Prostate gland (tissue), 2 donors: ENCODE measurements around the gene CNPY3. TPM values are rescaled to one million over a fixed set of nuclear protein-coding genes. Genes with fewer than 3 reads are reported as not detected.

ENCODE experiments used
- DNase-seq: peaks from one replicate; pipeline ENCODE4 v3.0.0-alpha.2; 2019; ENCODE audit warnings: low spot score
- H3K27ac ChIP-seq, 2 donors: fragments of 200-600 bp; sonication (generic); 2 replicates each; pipeline ENCODE4 v1.5.1; 2017 to 2019
- H3K27me3 ChIP-seq: fragments of 200-600 bp; sonication (generic); replicated peaks from 2 replicates; pipeline ENCODE4 v1.5.1; 2019; ENCODE audit not compliant: insufficient read depth
- H3K36me3 ChIP-seq, 2 donors: fragments of 200-600 bp; sonication (generic); 1 replicate in 1 of 2; 2 replicates in 1 of 2; pipeline versions ENCODE4 v1.5.1 to v1.8.1; 2017 to 2019
- H3K4me1 ChIP-seq: fragments of 200-600 bp; sonication (generic); replicated peaks from 2 replicates; pipeline ENCODE4 v1.5.1; 2019
- H3K4me3 ChIP-seq, 2 donors: fragments of 200-600 bp; sonication (generic); 2 replicates each; pipeline ENCODE4 v1.5.1; 2017 to 2019
- H3K9me3 ChIP-seq: fragments of 200-600 bp; sonication (generic); 2 replicates; pipeline ENCODE4 v1.5.1; 2017
- POLR2A ChIP-seq: fragments of 450-650 bp; IDR thresholded peaks from one replicate; pipeline ENCODE4 v1.6.1; 2016; ENCODE audit warnings: antibody characterized with exemption, mild to moderate bottlenecking
- POLR2AphosphoS5 ChIP-seq: sonication (generic); formaldehyde crosslinking; IDR thresholded peaks from one replicate; pipeline ENCODE4 v1.6.1; 2017; ENCODE audit warnings: antibody characterized with exemption
- WGBS: methylation state at CpG from one replicate; pipeline ENCODE4 v1.1.5; 2018; 5-methylcytosine and 5-hydroxymethylcytosine counted together
- intact Hi-C: fragments of 100-400 bp; cut with DNase I; formaldehyde crosslinking; loops from one replicate; pipeline ENCODE4 v1.14.2; 2022
- total RNA-seq, 2 donors: library from RNA; depleted of rRNA; stranded (reverse); fragments of >200 nt; gene quantifications; one replicate each; pipeline ENCODE4 v1.1.0, GENCODE V29; 2016
- TF ChIP-seq, protein P1 (sequence below), 4 experiments: fragments of 200-600 bp in 2 of 4; fragments of 450-650 bp in 2 of 4; sonication (generic) in 2 of 4; IDR thresholded peaks; 1 replicate in 3 of 4; 2 replicates in 1 of 4; pipeline ENCODE4 v1.5.1; 2016 to 2019; ENCODE audit warnings: antibody characterized with exemption in 4 of 4, mild to moderate bottlenecking in 2 of 4, moderate library complexity in 2 of 4

The CNPY3 gene
- total RNA-seq, 2 donors from 2014 or later: 52.3 to 68.5 TPM

GRCh38 chr6:42921801-42922200, 7.5 kb upstream of the CNPY3 start:
- Histone ChIP-seq H3K4me1 (no peaks in the 10 kb centered on the region), H3K36me3 (no peaks in the 10 kb centered on the region), H3K27me3 (no peaks in the 10 kb centered on the region), H3K27ac (no peak overlapping the region), H3K4me3 (no peak overlapping the region), H3K9me3 (no peaks in the 10 kb centered on the region)
- intact Hi-C loops: no loop called here
- no peak for DNase-seq
- 68% methylated on average over 6 of the region's 6 CpGs for WGBS
- TF ChIP-seq POLR2AphosphoS5: no peak
- no peak for TF ChIP-seq POLR2A

- intact Hi-C loops: no loop called here
- Histone ChIP-seq H3K9me3 (no peaks in the 10 kb centered on the region), H3K27ac (peak overlapping the region in 1 of 2 donors; percentile 28), H3K4me3 (no peak overlapping the region), H3K27me3 (no peaks in the 10 kb centered on the region), H3K36me3 (no peaks in the 10 kb centered on the region), H3K4me1 (no peaks in the 10 kb centered on the region)
- no peak for DNase-seq
- TF ChIP-seq POLR2AphosphoS5: peak; percentile 73
- TF ChIP-seq, protein P1, sequence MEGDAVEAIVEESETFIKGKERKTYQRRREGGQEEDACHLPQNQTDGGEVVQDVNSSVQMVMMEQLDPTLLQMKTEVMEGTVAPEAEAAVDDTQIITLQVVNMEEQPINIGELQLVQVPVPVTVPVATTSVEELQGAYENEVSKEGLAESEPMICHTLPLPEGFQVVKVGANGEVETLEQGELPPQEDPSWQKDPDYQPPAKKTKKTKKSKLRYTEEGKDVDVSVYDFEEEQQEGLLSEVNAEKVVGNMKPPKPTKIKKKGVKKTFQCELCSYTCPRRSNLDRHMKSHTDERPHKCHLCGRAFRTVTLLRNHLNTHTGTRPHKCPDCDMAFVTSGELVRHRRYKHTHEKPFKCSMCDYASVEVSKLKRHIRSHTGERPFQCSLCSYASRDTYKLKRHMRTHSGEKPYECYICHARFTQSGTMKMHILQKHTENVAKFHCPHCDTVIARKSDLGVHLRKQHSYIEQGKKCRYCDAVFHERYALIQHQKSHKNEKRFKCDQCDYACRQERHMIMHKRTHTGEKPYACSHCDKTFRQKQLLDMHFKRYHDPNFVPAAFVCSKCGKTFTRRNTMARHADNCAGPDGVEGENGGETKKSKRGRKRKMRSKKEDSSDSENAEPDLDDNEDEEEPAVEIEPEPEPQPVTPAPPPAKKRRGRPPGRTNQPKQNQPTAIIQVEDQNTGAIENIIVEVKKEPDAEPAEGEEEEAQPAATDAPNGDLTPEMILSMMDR (IDR thresholded peaks at IDR 0.05): no peak
- no peak for TF ChIP-seq POLR2A
- 31% methylated on average over 2 of the region's 2 CpGs for WGBS
Measured at GRCh38 chr6:42923666-42924065, 5.6 kb upstream of the CNPY3 start.

GRCh38 chr6:42925248-42925857, 3.9 kb upstream of the CNPY3 start:
- 50% methylated on average over 23 of the region's 23 CpGs for WGBS
- intact Hi-C loops: no loop called here
- Histone ChIP-seq H3K27me3 (no peaks in the 10 kb centered on the region), H3K27ac (no peak overlapping the region), H3K4me1 (no peaks in the 10 kb centered on the region), H3K36me3 (no peaks in the 10 kb centered on the region), H3K9me3 (no peaks in the 10 kb centered on the region), H3K4me3 (no peak overlapping the region)
- TF ChIP-seq, protein P1 (IDR thresholded peaks at IDR 0.05): no peak
- TF ChIP-seq POLR2A (no peak), POLR2AphosphoS5 (no peak)
- no peak for DNase-seq

DNA sequence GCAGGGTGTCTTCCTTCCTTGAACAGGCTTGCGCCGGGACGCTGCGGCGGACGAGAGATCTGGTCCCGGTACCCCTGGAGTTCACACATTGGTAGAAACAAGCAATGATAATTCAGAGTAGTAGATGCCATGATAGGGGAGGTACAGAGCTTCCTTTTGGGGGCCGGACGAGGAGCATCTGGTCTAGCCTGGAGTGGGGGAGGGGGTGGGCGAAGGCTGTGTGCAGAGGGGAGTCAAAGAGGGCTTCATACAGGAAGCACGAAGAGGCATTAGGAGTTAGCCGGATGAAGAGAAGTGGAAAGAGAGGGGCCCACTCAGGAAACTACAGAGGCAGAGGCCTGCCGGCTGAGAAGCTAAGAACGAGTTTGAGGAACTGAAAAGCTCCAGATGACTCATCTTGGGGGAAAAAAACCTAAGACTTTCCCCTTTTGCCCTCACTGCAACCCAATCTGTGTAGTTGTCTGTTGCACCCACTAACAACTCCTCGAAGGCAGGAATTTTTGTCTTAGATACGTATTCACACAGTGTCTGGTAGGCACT, 611 bp downstream of the CNPY3 start:
- peaks cover 6% of the 10 kb centered on the region for H3K4me1 ChIP-seq
- under 1% methylated on average over 16 of the region's 16 CpGs for WGBS
- peak overlapping the region; percentile 65 to 66 for H3K4me3 ChIP-seq
- intact Hi-C loops: no loop called here
- peak overlapping the region; percentile 92 to 93 for H3K27ac ChIP-seq
- no peak for DNase-seq
- H3K9me3 ChIP-seq: no peaks in the 10 kb centered on the region
- no peaks in the 10 kb centered on the region for H3K27me3 ChIP-seq
- no peaks in the 10 kb centered on the region for H3K36me3 ChIP-seq
- TF ChIP-seq, protein P1 (IDR thresholded peaks at IDR 0.05): no peak
- TF ChIP-seq POLR2A: no peak
- TF ChIP-seq POLR2AphosphoS5: no peak

DNA sequence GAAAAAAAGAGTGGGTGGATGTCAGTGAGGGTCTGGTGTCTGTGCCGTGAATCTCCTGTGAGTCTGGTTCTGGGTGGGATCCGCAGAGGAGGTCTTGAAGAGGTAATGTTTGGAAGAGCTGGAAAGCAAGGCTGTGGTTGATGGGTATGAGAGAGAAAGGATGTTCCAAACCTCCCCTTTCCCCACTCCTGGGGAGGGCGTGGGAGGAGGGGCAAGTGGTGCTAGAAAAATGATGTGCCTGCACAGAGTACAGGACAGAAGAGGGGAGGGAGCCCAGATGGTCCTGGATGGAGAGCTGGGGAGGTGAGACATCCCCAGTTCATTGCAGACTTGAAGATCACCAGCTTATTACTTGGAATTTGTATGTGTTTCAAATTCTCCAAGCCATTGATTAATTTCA, 3.1 kb downstream of the CNPY3 start:
- H3K9me3 ChIP-seq: no peaks in the 10 kb centered on the region
- H3K36me3 ChIP-seq: peaks cover 0 to 14% of the 10 kb centered on the region in 2 donors
- no peak for TF ChIP-seq POLR2AphosphoS5
- no peak for TF ChIP-seq POLR2A
- TF ChIP-seq, protein P1 (IDR thresholded peaks at IDR 0.05): no peak
- WGBS: 82% methylated on average over 3 of the region's 3 CpGs
- no peak overlapping the region for H3K4me3 ChIP-seq
- peaks cover 6% of the 10 kb centered on the region for H3K4me1 ChIP-seq
- H3K27ac ChIP-seq: no peak overlapping the region
- H3K27me3 ChIP-seq: no peaks in the 10 kb centered on the region
- intact Hi-C loops: no loop called here
- no peak for DNase-seq
